Esophagus muscularis mucosa (tissue), 4 donors: Measurements from ENCODE around the gene SLC44A5. TPM values are rescaled to one million over a fixed set of nuclear protein-coding genes. Genes with fewer than 3 reads are reported as not detected.
"Not testable (repeated sequence)": the region's sequence is repeated elsewhere in the genome, so short reads cannot be mapped to it uniquely, and the experiment has no call there.

Experiments
- DNase-seq: peaks from one replicate; pipeline ENCODE4 v3.0.0-alpha.2; 2017; ENCODE audit errors: extremely low spot score
- H3K27ac ChIP-seq, 4 donors: fragments of 200-600 bp; sonication (generic); replicated peaks in 1 of 4; 1 replicate in 3 of 4; 2 replicates in 1 of 4; pipeline ENCODE4 v1.5.1; 2016 to 2019; ENCODE audit warnings: mild to moderate bottlenecking in 1 of 4
- H3K27me3 ChIP-seq, 4 donors: fragments of 200-600 bp; sonication (generic); one replicate each; pipeline versions ENCODE4 v1.5.1 to v1.6.0; 2016 to 2019
- H3K36me3 ChIP-seq, 4 donors: fragments of 200-600 bp; sonication (generic); one replicate each; pipeline ENCODE4 v1.5.1; 2016 to 2019
- H3K4me1 ChIP-seq, 4 donors: fragments of 200-600 bp; sonication (generic); one replicate each; pipeline ENCODE4 v1.5.1; 2016 to 2019
- H3K4me3 ChIP-seq, 4 donors: fragments of 200-600 bp; sonication (generic); 1 replicate in 2 of 4; 2 replicates in 2 of 4; pipeline ENCODE4 v1.5.1; 2016 to 2019; ENCODE audit warnings: mild to moderate bottlenecking in 4 of 4, moderate library complexity in 1 of 4
- H3K9me3 ChIP-seq, 4 donors: fragments of 200-600 bp; sonication (generic); 1 replicate in 3 of 4; 2 replicates in 1 of 4; pipeline ENCODE4 v1.5.1; 2016 to 2019
- CTCF ChIP-seq, 3 experiments: fragments of 200-600 bp in 2 of 3; fragments of 450-650 bp in 1 of 3; sonication (generic) in 2 of 3; IDR thresholded peaks; one replicate each; pipeline ENCODE4 v1.5.1; 2017 to 2019; ENCODE audit warnings: antibody characterized with exemption in 3 of 3, mild to moderate bottlenecking in 2 of 3, moderate library complexity in 1 of 3
- EP300 ChIP-seq: sonication (generic); formaldehyde crosslinking; IDR thresholded peaks from one replicate; pipeline ENCODE4 v1.6.1; 2017; ENCODE audit warnings: antibody characterized with exemption
- POLR2A ChIP-seq: fragments of 450-650 bp; IDR thresholded peaks from one replicate; pipeline ENCODE4 v1.6.1; 2017; ENCODE audit warnings: antibody characterized with exemption, moderate library complexity, mild to moderate bottlenecking, low read depth
- POLR2AphosphoS5 ChIP-seq, 2 donors: sonication (generic); formaldehyde crosslinking; IDR thresholded peaks; one replicate each; pipeline ENCODE4 v1.6.1; 2017; ENCODE audit warnings: antibody characterized with exemption in 2 of 2
- WGBS: methylation state at CpG from one replicate; pipeline ENCODE4 v1.1.5; 2018; 5-methylcytosine and 5-hydroxymethylcytosine counted together
- intact Hi-C: fragments of 100-400 bp; cut with DNase I; formaldehyde crosslinking; loops from one replicate; pipeline ENCODE4 v1.15.1; 2023
- total RNA-seq, 4 donors: library from RNA; depleted of rRNA; stranded (reverse); fragments of >200 nt; gene quantifications; one replicate each; pipeline versions ENCODE4 v1.1.0 to v1.2.1, GENCODE V29; 2016

SLC44A5 gene
- total RNA-seq, 4 donors from 2014 or later: 0.17 to 0.71 (median 0.23) TPM; not detected in 1

DNA sequence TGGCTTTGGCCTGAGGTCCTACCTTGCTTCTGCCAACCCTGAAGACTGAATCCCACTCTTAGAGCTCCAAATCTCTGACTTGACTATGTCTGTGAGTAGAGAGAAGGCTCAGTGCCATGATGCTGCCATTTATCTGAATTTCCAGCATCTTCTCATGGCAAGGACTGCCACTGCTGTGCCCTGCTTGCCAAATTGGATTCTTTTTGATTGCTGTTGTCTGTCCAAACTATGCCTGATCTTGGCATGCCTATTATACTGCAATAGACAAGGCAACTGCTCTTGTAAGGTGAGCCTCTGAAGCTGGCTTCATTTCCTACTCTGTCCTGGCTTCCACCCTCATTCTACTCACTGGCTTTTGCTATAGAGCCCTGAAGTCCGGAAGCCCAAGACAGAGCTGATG, 210.2 kb downstream of the SLC44A5 start:
- Histone ChIP-seq H3K9me3 (peaks cover 0 to 5% (median 2%) of the 10 kb centered on the region in 4 donors), H3K4me3 (no peak overlapping the region), H3K36me3 (no peaks in the 10 kb centered on the region), H3K27ac (no peak overlapping the region), H3K4me1 (no peaks in the 10 kb centered on the region), H3K27me3 (peaks cover 0 to 4% (median 0%) of the 10 kb centered on the region in 4 donors)
- intact Hi-C loops: no loop called here
- no peak for TF ChIP-seq POLR2A
- TF ChIP-seq POLR2AphosphoS5 (IDR thresholded peaks at IDR 0.05): no peak
- no peak for TF ChIP-seq EP300
- no peak for TF ChIP-seq CTCF (IDR thresholded peaks at IDR 0.05)
- no peak for DNase-seq
- WGBS: 79% methylated on average over 1 of the region's 1 CpG

DNA sequence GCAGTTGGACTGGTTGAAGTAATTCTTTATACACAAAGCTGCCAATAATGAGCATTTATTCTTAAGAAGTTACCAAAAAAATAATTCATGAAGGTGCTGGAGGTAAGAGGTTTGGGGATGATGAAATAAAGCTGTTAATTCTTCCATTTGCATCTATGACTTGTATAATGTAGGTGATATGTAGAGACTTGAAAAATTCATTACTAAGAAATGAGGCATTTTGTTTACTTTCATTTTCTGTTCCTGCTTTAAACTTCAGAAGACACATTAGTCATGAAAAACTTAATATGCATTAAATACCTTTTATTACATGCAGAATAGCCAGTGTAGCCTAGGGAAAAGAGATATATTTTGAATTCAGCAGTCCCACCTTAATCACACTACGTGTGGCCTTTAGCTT, 214.2 kb downstream of the SLC44A5 start:
- intact Hi-C loops: no loop called here
- no peaks in the 10 kb centered on the region for H3K27me3 ChIP-seq
- H3K4me3 ChIP-seq: no peak overlapping the region
- TF ChIP-seq CTCF (IDR thresholded peaks at IDR 0.05) (no peak), POLR2A (no peak), POLR2AphosphoS5 (IDR thresholded peaks at IDR 0.05) (no peak), EP300 (no peak)
- no peak overlapping the region for H3K27ac ChIP-seq
- DNase-seq: no peak
- H3K9me3 ChIP-seq: peaks cover 0 to 2% (median 0%) of the 10 kb centered on the region in 4 donors
- no peaks in the 10 kb centered on the region for H3K36me3 ChIP-seq
- no peaks in the 10 kb centered on the region for H3K4me1 ChIP-seq
- whole genome bisulfite sequencing: 87% methylated on average over 1 of the region's 1 CpG

DNA sequence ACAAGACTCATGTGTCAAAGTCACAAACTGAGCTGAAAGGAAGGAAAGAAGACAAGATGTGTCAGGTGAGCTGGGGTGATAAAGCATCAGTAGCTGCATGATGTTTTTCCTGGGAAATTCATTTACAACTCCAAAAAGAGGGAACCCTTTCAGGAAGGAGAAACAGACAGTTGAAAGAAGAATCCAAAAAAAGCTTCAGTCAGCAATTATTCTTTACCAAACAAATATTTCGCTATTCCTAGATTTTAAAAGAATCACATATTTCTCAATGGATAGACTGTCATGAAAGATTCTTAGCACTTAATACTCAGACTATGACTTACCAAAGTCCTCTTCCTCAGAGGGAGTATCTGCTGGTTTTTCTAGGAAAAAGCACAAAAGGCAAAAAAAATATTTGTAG, 214.7 kb downstream of the SLC44A5 start:
- Histone ChIP-seq H3K36me3 (no peaks in the 10 kb centered on the region), H3K27ac (no peak overlapping the region), H3K4me1 (no peaks in the 10 kb centered on the region), H3K27me3 (no peaks in the 10 kb centered on the region), H3K9me3 (peaks cover 0 to 7% (median 0%) of the 10 kb centered on the region in 4 donors), H3K4me3 (no peak overlapping the region)
- intact Hi-C loops: no loop called here
- no peak for DNase-seq
- TF ChIP-seq EP300 (no peak), POLR2A (no peak), POLR2AphosphoS5 (IDR thresholded peaks at IDR 0.05) (no peak), CTCF (IDR thresholded peaks at IDR 0.05) (no peak)
- WGBS: 90% methylated on average over 1 of the region's 1 CpG

DNA sequence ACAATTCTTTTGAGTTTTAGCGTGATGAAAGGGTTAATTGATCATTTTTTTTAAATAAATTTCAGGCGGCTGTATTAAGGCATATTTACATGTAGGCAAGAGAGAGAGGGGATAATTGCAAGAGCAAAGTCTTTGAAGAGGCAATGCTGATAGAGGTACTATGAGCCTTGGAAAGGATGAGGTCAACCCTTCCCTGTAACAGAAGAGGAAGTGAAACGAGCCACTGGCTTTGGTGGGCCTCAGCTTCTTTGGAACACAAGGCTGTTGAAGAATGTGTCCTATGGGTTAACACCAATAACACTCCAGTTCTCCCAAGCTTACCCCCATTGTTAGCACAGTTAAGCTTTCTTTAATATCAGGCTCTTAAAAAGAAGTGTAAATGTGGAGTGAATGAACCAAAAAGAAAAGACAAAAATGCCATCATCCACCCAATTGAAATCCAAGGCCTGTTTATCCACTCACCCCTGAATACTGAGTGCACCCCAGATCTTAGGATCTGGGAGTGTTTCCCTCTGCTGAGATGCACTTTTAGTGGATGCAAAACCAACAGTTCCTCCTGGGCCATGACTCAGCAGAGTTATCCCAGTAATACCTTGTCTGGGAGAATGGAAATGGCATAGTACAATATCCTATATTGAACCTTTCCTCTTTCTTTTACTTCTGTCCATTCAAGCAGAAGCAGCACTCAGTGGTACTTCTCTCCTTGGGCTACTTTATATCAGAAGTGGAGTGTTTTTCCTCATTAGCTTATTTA, 216.4 kb downstream of the SLC44A5 start:
- TF ChIP-seq CTCF (IDR thresholded peaks at IDR 0.05) (no peak), POLR2A (no peak), EP300 (no peak), POLR2AphosphoS5 (IDR thresholded peaks at IDR 0.05) (no peak)
- intact Hi-C loops: no loop called here
- H3K9me3 ChIP-seq: peaks cover 0 to 15% (median 0%) of the 10 kb centered on the region in 4 donors
- no peaks in the 10 kb centered on the region for H3K27me3 ChIP-seq
- no peak overlapping the region for H3K27ac ChIP-seq
- 72% methylated on average over 3 of the region's 3 CpGs for WGBS
- H3K4me3 ChIP-seq: no peak overlapping the region
- no peak for DNase-seq
- no peaks in the 10 kb centered on the region for H3K36me3 ChIP-seq
- H3K4me1 ChIP-seq: no peaks in the 10 kb centered on the region

- WGBS: 53% methylated on average over 1 of the region's 1 CpG
- Histone ChIP-seq H3K4me3 (no peak overlapping the region), H3K27me3 (no peaks in the 10 kb centered on the region), H3K4me1 (no peaks in the 10 kb centered on the region), H3K9me3 (peaks cover 0 to 15% (median 0%) of the 10 kb centered on the region in 4 donors), H3K27ac (no peak overlapping the region), H3K36me3 (no peaks in the 10 kb centered on the region)
- TF ChIP-seq CTCF (IDR thresholded peaks at IDR 0.05) (no peak), POLR2A (no peak), POLR2AphosphoS5 (IDR thresholded peaks at IDR 0.05) (no peak), EP300 (no peak)
- DNase-seq: no peak
- intact Hi-C loops: no loop called here
These were observed 218.6 kb downstream of the SLC44A5 start for GRCh38 chr1:75392278-75392677.

DNA sequence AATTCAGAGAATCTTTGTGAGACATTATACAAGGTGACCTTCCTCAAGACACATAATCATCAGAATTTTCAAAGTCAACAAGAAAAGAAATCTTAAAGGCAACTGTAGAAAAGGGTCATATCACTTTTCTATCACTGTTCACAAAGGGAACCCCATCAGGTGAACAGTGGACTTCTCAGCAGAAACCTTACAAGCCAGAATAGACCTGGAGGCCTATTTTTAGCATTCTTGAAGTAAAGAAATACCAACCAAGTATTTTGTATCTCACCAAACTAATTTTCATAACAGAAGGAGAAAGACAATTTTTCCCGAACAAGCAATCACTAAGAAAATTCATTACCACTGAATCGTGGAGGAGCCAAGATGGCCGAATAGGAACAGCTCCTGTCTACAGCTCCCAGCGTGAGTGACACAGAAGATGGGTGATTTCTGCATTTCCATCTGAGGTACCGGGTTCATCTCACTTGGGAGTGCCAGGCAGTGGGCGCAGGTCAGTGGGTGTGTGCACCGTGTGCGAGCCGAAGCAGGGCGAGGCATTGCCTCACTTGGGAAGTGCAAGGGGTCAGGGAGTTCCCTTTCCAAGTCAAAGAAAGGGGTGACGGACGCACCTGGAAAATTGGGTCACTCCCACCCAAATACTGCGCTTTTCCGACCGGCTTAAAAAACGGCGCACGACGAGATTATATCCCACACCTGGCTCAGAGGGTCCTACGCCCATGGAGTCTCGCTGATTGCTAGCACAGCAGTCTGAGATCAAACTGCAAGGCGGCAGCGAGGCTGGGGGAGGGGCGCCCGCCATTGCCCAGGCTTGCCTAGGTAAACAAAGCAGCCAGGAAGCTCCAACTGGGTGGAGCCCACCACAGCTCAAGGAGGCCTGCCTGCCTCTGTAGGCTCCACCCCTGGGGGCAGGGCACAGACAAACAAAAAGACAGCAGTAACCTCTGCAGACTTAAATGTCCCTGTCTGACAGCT, 235.2 kb downstream of the SLC44A5 start:
- H3K4me3 ChIP-seq, H3K9me3 ChIP-seq, H3K27me3 ChIP-seq, intact Hi-C loops, H3K36me3 ChIP-seq, H3K27ac ChIP-seq, DNase-seq, H3K4me1 ChIP-seq: not testable (repeated sequence)
- WGBS: 95% methylated on average over 17 of the region's 25 CpGs
